Activated T-cell treated with anti-CD3 and anti-CD28 coated beads, Interleukin-2, amount 50 U/mL, for 24 hours (primary cell): ENCODE results near the gene KAT14.
"Not testable (repeated sequence)": the region's sequence is repeated elsewhere in the genome, so short reads cannot be mapped to it uniquely, and the experiment has no call there.

Experiments
- DNase-seq: peaks from one replicate; pipeline ENCODE4 v3.0.0-alpha.2; 2020
- H3K27ac Mint-ChIP-seq: 2 replicates; pipeline ENCODE4 v1.8.0; 2020; ENCODE audit warnings: mild to moderate bottlenecking, mixed read lengths
- H3K27me3 Mint-ChIP-seq: 2 replicates; pipeline ENCODE4 v1.8.0; 2020; ENCODE audit warnings: mixed read lengths
- H3K36me3 Mint-ChIP-seq: 2 replicates; pipeline ENCODE4 v1.8.0; 2020; ENCODE audit warnings: low read depth, mixed read lengths
- H3K4me1 Mint-ChIP-seq: 2 replicates; pipeline ENCODE4 v1.8.0; 2020; ENCODE audit warnings: low read depth, mixed read lengths
- H3K4me3 Mint-ChIP-seq: 2 replicates; pipeline ENCODE4 v1.8.0; 2020; ENCODE audit warnings: mild to moderate bottlenecking, moderate library complexity, mixed read lengths
- H3K9me3 Mint-ChIP-seq: 2 replicates; pipeline ENCODE4 v1.8.0; 2020; ENCODE audit warnings: mixed read lengths

KAT14 gene

GRCh38 chr20:18223409-18223808, 85.7 kb downstream of the KAT14 start:
- H3K4me1 Mint-ChIP-seq, result no peaks in the 10 kb centered on the region
- H3K36me3 Mint-ChIP-seq, result no peaks in the 10 kb centered on the region
- no peak overlapping the region for H3K4me3 Mint-ChIP-seq
- no peak overlapping the region for H3K27ac Mint-ChIP-seq
- no peaks in the 10 kb centered on the region for H3K9me3 Mint-ChIP-seq
- H3K27me3 Mint-ChIP-seq, result peaks cover 19% of the 10 kb centered on the region
- no peak for DNase-seq

DNA sequence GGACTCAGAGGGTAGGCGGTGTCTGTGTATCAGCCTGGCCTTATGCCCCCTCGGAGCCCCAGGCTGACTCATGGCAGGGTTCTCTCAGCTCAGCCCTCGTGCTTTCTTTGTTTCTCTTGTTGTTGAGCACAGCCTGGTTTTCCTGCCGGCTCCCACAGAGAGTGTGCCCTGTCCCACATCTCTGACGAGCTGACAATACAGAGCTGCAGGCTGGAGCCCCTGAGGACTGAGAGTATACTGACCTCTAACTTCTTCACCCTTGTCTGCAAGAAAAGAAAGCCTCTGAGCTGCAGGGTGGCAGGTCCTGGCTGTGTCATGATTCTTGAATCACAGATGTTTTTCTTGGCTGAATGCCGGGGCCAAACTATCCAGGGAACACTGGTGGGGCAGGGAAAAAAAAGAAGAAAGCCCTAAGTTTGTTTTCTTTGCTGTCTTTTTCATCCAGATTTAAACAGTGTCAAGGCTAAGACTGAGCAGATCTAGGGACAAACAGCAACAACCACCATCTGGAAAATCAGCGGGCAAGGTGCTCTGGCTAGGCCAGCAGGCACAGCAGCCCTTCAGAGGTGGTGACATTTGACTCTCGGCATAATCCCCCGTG, 87.4 kb downstream of the KAT14 start:
- H3K4me1 Mint-ChIP-seq, result no peaks in the 10 kb centered on the region
- H3K36me3 Mint-ChIP-seq, result no peaks in the 10 kb centered on the region
- H3K4me3 Mint-ChIP-seq, result no peak overlapping the region
- H3K27me3 Mint-ChIP-seq, result peaks cover 18% of the 10 kb centered on the region
- DNase-seq, result no peak
- H3K9me3 Mint-ChIP-seq, result no peaks in the 10 kb centered on the region
- H3K27ac Mint-ChIP-seq, result no peak overlapping the region

- H3K36me3 Mint-ChIP-seq, result no peaks in the 10 kb centered on the region
- no peak for DNase-seq
- no peak overlapping the region for H3K27ac Mint-ChIP-seq
- no peaks in the 10 kb centered on the region for H3K9me3 Mint-ChIP-seq
- peaks cover 15% of the 10 kb centered on the region for H3K27me3 Mint-ChIP-seq
- no peaks in the 10 kb centered on the region for H3K4me1 Mint-ChIP-seq
- H3K4me3 Mint-ChIP-seq, result no peak overlapping the region
Observed at GRCh38 chr20:18225632-18226031, 88.0 kb downstream of the KAT14 start.

GRCh38 chr20:18226741-18227140, 89.1 kb downstream of the KAT14 start:
- not testable (repeated sequence) for H3K9me3 Mint-ChIP-seq, H3K36me3 Mint-ChIP-seq, DNase-seq, H3K4me1 Mint-ChIP-seq, H3K4me3 Mint-ChIP-seq, H3K27ac Mint-ChIP-seq
- H3K27me3 Mint-ChIP-seq, result peaks cover 15% of the 10 kb centered on the region

DNA sequence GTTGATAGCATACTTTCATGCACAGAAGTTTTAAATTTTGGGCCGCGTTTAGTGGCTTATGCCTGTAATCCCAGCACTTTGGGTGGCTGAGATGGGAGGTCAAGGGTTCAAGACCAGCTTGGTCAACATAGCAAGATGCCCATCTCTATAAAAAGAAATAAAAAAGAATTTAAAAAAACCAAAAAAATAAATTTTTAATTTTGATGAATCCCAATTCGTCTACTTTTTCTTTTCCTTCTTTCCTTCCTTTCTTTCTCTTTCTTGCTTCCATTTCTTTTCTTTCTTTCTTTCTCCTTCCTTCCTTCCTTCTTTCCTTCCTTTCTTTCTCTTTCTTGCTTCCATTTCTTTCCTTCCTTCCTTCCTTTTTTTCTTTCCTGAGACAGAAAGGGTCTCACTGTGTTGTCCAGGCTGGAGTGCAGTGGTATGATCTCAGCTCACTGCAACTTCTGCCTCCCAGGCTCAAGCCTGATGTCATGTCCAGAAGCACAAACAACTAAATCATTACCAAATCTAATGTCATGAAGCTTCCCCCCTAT, 95.8 kb downstream of the KAT14 start:
- Mint-ChIP-seq H3K4me1 (no peaks in the 10 kb centered on the region), H3K27me3 (peaks cover 24% of the 10 kb centered on the region), H3K4me3 (no peak overlapping the region), H3K36me3 (no peaks in the 10 kb centered on the region), H3K9me3 (no peaks in the 10 kb centered on the region), H3K27ac (no peak overlapping the region)
- no peak for DNase-seq
